Astrocyte of the hippocampus (primary cell): Measurements from ENCODE around the gene GPR37L1.
"Not testable (repeated sequence)": the region's sequence is repeated elsewhere in the genome, so short reads cannot be mapped to it uniquely, and the experiment has no call there.

Source experiments
- DNase-seq: peaks from one replicate; pipeline ENCODE4 v3.0.0; 2011; ENCODE audit warnings: low read depth, low spot score

GPR37L1 gene

DNA sequence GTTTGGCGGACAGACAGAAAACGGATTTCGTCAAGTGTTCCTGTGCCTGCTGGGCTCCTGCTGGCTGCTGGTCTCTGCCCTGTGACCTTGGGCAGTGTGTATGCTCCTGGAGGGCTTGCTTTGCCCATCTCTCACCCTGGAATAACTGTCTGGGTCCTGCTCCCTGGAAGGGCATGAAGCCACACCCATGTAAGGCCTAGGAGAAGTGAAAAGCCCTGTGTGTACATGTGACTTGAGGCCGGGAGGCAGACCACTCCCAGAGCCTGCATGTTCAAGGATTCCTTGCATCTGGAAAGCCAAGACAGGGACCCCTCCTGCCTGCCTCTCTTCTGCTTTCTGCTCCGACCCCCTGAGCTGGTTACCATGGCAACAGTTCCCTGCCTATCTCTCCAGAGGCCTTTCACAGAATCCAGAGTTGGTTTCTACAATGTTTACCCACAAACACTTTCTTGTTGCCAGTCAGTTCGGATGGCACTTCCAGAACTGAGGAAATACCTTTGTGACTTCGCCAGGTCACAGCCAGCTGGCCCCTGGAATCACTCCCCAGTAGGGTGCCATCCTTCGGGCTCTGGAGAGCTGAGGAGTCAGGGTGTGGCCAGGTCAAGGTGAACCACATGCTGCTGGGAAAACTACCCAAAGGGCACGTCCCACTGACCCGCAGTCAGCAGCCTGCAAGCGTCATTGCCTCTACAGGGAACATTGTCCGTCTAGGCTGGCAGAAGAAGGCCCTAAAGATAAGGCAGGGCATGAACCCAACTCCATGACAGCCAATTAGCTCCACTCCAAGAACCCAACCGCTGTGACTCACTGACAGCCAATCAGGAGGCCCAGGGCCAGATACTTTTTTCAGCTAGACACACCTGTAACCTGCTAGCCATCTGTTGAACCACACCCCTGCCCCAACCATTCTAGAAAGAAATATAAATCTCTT lies 14.7 kb upstream of the GPR37L1 start:
- DNase-seq = no peak

DNA sequence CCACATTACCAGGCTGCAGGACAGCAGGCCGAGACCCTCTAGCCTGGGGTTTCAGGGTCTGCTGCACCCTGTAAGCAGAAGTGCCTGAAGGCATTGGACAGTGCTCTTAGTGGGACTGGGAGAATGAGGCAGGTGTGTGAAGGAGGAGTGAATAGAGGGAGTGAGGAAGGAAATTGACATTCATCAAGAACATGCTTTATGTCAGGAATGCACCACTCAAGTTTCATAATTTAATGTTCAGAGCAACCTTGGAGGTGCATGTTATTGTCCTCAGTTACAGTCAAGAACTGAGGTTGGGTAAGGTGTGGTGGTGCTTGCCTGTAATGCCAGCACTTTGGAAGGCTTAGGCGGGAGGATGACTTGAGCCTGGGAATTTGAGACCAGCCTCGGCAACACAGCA lies 11.7 kb upstream of the GPR37L1 start:
- no peak for DNase-seq

DNA sequence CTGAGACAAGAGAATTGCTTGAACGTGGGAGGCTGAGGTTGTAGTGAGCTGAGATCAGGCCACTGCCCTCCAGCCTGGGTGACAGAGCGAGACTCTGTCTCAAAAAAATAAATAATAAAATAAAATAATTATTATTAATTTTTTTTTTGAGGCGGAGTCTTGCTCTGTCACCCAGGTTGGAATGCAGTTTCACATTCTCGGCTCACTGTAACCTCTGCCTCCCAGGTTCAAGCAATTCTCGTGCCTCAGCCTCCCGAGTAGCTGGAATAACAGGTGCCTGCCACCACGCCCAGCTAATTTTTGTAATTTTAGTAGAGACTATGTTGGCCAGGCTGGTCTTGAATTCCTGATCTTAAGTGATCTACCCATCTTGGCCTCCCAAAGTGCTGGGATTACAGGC lies 11.1 kb upstream of the GPR37L1 start:
- not testable (repeated sequence) for DNase-seq

DNA sequence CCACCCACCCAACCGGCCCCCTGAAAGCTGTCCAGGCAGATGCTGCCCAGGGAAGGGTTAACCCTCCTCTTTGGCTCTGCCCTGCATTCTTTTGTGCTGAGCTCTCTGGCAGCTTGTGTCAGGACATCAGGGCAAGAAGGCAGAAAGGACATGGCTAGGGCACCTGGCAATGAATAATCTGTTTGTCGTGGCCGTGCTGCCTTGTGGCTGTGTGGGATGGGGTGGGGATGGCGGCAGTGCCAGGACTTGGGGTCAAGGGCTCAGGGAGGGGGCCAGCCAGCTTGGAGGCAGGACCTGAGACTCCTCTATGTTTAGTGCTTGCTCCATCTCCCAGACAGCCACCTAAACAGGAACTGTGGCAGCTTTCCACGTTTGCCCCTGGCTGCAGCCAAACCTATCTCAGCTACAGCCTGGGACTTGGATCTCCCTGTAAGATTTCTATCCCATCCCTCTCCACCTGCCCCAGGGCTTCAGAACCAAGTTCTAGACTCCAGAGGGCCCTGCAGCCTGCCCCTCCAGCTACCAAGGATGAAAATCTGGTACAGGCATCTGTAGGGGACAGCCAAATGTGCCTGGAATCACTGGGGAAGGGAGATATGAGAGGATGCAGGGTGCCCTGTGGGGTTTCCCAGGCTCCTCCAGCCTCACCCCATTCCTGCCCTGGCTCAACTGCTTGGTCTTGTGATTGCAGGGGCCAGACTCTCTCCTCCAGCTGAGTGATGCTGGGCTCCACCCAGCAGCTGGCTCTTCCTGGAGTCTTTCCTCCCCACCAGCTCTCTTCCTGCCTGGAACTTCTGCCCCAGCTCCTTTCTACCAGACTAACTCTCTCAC lies 9.6 kb upstream of the GPR37L1 start:
- peak; percentile 67 for DNase-seq

DNA sequence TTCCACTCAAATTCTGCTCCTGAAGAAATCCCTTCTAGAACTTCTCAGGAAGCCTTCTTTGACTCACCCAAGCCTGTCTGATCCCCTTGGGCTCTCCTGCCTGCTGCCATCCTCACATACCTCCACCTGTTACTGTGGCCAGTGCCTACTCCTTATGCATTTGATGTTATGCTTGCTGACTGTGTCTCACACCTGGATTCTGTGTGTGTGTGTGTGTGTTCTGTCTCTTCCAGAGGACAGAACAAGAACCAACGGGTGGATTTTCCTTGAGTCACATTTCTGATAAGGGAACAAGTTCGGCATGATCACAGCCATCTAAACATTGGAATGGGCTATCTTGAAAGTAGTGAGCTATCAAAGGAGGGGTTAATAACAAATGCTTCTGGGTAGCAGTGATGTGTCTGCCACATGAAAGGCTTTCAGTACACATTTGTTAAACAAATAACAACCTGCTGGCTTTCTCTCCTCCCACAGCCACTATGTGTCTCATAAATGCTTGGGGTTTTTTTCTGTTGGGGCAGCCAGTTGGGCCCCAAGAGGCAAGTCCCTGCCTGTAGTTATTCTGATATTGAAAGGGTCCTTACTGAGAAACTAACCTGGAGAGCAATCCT lies 8.9 kb upstream of the GPR37L1 start:
- DNase-seq = no peak

DNA sequence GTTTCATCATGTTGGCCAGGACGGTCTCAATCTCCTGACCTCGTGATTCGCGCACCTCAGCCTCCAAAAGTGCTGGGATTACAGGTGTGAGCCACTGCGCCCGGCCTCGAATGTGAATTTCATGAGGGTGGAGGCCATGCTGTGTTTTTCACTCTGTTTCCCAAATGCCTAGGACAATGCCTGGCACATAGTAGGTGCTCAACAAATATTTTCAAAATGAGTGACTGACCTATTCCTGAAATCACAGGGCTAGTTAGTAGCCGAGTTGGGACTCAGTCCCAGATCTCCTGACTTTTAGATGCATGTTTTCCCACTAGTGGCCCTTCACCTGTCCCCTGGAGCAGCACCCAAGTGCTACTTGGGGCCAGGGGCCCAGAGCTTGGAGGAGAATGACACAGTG lies 6.4 kb upstream of the GPR37L1 start:
- no peak for DNase-seq

DNA sequence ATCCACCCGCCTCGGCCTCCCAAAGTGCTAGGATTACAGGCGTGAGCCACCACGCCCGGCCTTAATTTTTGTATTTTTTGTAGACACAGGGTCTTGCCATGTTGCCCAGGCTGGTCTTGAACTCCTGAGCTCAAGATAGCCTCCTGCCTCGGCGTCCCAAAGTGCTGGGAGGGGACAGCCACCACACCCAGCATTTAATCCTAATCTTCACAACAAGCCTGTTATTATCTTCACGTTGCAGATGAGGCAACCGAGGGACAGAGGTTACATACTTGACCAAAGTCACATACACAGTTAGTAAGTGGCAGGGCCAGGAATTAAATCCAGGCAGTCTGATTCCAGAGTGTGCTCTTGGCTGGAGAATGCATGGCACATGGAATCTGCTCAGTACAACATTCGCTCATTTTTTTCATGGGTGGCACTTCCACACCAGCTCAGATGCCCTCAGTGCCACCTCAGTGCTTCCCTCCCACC lies 4.8 kb upstream of the GPR37L1 start:
- no peak for DNase-seq

DNA sequence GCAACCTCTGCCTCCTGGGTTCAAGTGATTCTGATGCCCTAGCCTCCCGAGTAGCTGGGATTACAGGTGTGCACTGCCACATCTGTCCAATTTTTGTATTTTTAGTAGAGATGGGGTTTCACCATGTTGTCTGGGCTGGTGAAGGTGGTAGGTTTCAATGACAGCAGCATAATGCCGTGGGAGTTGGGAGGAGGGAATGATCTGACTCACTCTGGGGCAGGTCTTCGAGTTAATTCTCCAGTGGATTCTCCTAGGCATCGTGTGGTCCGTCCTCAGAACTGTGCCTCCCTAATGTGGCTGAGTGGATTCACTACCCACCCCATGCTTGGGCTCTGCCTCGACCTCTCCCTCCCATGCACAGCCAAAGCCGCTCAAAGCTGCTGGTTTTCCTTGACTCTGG lies 1.7 kb upstream of the GPR37L1 start:
- DNase-seq = no peak

DNA sequence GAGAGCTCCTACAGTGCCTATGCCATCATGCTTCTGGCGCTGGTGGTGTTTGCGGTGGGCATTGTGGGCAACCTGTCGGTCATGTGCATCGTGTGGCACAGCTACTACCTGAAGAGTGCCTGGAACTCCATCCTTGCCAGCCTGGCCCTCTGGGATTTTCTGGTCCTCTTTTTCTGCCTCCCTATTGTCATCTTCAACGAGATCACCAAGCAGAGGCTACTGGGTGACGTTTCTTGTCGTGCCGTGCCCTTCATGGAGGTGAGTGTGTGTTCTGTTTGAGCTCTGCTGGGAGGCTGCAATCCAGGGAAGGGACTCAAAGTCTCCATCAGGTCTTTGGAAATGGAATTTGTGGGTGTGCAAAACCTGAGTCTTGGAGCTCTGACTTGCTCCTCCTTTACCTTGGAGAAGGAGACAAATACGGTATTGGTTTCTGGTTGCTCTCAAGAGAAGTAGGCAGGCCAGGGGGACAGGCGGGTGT lies 658 bp downstream of the GPR37L1 start:
- DNase-seq = no peak

DNA sequence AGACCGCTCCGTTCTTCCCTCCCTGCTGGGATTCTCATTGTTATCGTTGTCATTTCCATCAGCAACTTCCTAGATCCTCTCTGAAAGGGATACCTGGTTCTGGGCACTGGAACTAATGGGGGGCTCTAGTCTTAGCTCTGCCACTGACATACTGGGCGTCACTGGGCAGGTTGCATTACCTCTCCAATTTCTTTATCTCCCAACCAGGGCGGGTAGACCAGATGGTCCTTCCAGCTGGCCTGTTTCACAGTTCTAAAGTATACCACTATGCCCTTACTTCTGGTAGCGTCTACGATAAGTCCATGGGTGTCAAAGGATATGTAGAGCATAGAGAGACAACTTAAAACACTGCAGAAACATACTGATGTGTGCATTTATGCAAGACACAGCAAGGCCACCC lies 1.4 kb downstream of the GPR37L1 start:
- DNase-seq = no peak

DNA sequence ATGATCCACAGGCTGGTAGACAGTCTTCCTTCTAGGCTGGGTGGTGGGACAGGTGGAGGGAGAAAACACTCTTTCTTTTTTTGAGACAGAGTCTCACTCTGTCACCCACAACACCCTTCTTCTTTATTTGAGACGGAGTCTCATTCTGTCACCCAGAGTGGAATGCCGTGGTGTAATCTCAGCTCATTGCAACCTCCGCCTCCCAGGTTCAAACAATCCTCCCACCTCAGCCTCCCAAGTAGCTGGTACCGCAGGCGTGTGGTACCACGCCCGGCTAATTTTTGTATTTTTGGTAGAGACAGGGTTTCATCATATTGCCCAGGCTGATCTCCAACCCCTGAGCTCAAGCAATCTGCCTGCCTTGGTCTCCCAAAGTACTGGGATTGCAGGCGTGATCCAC lies 2.9 kb downstream of the GPR37L1 start:
- DNase-seq = no peak

DNA sequence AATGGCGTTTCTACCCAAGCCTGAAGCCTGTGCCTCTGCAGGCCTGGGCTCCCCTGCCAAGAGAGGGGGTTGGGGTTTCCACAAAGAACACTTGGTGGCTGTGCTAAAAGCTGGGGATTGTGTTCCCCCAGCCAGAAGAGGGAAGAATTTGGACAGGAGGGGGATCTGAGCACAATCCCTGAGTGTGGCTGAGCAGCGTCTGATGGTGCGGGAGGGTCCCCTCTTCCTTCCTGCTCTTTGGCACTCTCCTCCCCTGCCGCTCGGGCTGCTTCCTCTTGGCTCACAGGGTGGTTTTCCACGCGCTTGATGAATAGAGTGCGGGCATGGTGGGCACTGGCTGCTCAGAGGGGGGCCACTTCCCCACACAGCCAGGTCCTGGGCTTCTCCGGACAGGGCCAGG lies 3.7 kb downstream of the GPR37L1 start:
- no peak for DNase-seq

DNA sequence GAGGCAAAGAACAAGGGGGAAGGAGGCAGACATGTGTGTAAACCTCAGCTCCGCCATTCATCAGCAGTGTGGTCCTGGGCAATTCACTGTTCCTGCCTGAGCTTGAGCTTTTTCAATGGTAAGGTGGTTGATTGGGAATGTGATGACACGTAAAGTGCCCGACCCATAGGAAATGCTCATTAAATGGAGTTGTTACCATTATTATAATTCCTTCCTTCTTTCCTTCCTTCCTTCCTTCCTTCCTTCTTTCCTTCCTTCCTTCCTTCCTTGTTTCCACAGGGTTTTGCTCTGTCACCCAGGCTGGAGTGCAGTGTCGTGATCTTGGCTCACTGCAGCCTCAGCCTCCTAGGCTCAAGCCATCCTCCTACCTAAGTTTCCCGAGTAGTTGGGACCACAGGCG lies 4.3 kb downstream of the GPR37L1 start:
- DNase-seq = no peak

DNA sequence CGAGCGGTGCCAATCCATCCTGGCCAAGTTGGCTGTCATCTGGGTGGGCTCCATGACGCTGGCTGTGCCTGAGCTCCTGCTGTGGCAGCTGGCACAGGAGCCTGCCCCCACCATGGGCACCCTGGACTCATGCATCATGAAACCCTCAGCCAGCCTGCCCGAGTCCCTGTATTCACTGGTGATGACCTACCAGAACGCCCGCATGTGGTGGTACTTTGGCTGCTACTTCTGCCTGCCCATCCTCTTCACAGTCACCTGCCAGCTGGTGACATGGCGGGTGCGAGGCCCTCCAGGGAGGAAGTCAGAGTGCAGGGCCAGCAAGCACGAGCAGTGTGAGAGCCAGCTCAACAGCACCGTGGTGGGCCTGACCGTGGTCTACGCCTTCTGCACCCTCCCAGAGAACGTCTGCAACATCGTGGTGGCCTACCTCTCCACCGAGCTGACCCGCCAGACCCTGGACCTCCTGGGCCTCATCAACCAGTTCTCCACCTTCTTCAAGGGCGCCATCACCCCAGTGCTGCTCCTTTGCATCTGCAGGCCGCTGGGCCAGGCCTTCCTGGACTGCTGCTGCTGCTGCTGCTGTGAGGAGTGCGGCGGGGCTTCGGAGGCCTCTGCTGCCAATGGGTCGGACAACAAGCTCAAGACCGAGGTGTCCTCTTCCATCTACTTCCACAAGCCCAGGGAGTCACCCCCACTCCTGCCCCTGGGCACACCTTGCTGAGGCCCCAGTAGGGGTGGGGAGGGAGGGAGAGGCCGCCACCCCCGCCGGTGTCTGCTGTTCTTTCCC lies 5.3 kb downstream of the GPR37L1 start:
- no peak for DNase-seq

DNA sequence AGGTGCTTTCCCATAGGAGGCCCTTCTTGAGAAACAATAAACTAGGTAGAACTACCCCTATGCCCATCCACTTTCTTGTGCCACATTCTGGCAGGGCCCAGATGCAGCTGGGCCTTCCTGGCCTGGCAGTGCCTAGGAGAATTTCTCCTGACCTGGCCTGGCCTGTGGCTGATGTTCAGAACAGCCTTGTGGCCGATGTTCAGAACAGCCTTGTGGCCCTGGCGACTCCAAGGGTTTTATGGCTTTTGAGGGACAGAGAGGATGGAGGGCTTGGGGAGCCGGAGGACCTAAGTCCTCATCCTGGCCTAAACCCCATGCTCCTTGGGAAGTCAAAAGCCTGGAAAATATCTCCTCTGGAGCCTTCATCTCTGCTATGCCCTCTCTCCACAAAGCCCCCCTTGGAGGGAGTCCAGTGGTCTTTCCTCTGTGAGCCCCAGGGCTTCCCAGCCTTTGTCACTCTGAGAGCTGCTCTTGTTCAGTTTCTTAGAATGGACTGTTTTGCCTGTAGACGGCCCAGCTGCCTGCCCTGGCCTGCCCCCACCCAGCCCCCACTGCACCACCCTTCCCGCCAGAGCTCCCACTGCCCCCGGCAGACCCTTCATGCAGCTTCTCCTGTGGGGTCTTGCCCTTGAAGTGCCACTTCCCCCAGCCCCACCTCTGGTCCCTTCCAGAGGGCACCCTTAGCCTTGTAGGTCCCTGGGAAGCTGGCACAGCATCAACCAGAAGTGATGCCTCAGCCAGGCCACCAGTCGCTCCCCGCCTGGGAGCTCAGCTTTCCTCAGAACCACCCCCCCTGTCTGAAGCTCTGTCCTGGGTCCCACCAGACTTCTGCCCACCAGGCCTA lies 7.0 kb downstream of the GPR37L1 start:
- no peak for DNase-seq

DNA sequence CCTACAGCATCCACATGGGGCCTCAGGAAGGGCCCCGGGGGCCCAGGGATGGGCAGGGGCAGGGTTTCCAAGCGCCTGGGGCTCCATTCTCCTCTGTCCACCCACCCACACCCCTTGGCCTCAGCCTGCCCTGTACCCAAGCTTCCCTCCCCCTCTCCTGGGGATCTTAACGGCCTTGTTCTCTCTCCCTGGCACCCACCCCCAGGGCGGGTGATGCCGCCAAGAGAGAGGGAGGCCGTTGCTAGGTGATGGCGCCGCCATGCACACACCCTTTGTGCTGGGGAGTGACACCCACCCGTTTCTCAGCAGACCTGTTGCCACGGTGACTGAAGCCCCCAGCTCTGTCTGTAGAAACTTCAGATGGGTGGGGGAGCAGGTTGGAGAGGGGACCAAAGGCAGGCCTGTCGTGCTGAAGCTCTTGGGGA lies 7.6 kb downstream of the GPR37L1 start:
- peak; percentile 50 for DNase-seq

DNA sequence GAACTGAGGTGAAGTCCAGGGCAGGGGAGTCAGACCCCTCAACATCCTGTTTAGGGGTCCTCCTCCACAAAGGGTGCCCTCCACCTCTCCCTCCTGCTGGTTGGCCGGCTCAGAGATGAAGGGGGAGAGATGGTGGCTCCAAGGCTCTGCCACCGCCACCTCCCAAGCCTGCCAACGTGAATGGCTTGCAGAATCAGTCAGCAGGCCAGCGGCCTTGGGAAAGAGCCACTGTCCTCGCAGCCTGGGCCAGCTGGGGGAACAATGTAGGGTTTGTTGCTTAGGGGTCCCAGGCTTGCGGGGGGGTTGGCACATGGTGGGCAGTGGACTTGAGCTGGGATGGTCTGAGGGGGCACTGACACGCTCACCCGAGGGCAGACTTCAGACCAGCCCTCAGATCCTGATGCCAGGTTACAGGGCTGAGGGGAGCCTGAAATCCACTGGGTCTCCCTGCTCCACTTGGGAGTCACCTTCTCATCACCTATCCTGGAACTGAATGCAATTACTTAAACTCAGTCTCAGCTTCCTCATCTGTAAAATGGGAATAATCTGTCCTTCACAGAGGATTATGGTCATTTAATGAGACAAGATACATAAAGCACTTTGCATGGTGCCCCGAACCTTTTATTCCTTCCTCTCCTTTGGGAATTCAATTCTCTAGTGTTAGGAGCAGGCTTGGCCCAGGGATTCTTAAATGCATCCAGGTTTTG lies 8.3 kb downstream of the GPR37L1 start:
- DNase-seq = no peak

DNA sequence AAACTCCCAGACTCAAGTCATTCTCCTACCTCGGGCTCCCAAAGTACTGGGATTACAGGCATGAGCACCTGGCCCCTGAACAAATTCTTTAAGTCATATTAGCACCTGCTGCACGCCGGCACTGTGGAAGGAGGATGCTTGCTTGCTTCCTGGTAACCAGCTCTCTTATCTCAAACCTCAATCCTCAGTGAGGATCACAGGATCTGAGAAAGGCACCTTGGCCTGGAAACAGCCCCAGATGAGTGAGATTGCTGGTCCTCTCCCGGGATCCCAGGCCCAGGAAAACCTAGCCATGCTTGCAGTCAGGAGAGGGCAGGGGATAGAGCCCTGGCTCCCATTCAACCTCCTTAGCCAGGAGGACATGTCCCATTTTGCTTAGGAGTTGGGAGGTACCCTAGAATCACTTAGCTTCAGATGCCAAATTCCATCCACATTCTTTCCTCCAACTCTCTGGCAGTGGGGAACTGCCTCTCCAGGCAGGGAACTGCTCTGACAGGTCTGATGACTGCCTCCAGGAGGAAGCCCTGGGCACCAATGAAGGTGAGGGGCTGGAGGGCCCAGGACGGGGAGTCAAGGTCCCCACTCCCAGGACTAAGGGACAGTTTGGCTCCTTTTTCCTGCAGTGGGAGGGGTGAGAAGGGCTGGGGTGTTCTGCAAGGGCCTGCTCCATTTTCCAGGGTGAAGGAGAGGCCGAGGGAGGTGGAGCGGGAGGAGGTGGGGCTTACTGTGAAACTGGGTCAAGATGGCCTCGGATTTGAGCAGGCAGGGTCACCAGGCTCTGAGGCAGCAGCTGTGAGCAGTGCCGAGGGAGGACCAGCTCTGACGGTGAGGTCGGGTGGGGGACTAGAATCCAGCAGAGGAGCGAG lies 9.5 kb downstream of the GPR37L1 start:
- DNase-seq = peak; percentile 62

DNA sequence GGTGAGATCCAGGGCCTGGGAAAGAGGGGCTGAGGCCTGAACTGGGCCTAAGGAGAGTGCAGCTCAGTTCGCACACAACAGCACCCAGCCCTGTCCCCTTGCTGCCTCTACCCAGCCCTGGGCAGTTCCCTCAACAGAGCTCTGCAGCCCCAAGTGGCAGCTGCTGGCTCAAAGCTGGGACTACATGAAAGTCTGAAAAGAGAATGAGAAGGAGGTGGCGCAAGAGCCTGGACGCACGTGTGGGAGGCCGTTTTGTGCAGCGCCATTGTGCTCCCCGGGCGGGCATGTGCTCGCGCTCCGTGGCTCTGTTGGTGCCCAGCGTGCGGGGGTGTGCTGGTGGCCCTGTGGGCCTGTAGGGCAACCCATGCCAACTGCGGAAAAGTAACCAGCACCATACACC lies 10.3 kb downstream of the GPR37L1 start:
- DNase-seq = no peak
